OCI-LY7 (cell line): ENCODE results near the gene DDR1.

Experiments used
- EZH2phosphoT487 ChIP-seq: fragments of 200-600 bp; sonication (generic); IDR thresholded peaks from 2 replicates; pipeline ENCODE4 v1.6.1; 2018; ENCODE audit warnings: low read depth, borderline replicate concordance, mild to moderate bottlenecking, mixed run types, antibody characterized with exemption, low read length, moderate library complexity, mixed read lengths
- TF ChIP-seq, protein P1 (sequence below): fragments of 200-600 bp; sonication (generic); conservative IDR thresholded peaks from 2 replicates; pipeline ENCODE4 v1.5.1; 2014; ENCODE audit warnings: mild to moderate bottlenecking, antibody characterized with exemption, low read length, moderate library complexity, mixed read lengths

DNA sequence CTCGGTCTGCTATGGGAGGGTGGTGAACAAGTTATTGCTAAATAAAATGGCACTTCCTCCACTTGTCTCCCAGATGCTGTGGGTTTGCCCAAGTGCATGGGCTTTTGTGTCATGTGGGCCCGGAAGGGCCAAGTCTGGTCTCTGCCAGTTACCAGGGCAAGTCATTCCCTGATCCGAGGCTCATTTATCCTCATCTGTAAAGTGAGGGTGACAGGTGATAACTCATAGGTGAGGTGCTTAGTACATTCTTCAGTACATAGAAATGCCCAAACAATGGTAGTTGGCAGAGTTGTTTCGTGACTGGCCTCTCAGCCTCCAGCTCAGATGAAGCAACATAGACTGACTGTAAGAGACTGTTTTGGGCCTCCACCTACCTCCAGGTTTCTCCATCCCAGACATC, 54.4 kb downstream of the DDR1 start:
- TF ChIP-seq, protein P1, sequence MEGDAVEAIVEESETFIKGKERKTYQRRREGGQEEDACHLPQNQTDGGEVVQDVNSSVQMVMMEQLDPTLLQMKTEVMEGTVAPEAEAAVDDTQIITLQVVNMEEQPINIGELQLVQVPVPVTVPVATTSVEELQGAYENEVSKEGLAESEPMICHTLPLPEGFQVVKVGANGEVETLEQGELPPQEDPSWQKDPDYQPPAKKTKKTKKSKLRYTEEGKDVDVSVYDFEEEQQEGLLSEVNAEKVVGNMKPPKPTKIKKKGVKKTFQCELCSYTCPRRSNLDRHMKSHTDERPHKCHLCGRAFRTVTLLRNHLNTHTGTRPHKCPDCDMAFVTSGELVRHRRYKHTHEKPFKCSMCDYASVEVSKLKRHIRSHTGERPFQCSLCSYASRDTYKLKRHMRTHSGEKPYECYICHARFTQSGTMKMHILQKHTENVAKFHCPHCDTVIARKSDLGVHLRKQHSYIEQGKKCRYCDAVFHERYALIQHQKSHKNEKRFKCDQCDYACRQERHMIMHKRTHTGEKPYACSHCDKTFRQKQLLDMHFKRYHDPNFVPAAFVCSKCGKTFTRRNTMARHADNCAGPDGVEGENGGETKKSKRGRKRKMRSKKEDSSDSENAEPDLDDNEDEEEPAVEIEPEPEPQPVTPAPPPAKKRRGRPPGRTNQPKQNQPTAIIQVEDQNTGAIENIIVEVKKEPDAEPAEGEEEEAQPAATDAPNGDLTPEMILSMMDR: no peak
- TF ChIP-seq EZH2phosphoT487: no peak
